ENCODE measurements around the gene SLF1. TPM values are rescaled to one million over a fixed set of nuclear protein-coding genes. Genes with fewer than 3 reads are reported as not detected.

The SLF1 gene
- total RNA-seq, 1 donor from 2014 or later, result 2.7 TPM

DNA sequence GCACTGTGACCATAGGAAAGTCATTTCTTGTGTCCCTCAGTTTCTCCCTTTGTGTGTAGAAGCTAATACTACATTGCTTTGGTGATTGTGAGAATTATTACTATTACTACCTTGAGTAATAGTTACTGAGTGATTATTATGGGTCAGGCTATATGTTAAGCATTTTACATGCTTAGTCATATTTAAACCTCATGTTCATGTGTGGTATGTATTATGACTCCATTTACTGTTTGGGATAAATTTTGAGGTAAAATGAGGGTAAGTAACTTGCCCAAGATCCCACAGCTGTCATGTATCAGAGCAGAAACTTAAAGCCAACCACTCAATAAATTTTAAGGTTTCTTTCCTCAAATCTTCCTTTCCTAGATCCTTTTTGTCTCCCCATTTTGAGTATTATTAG is 28.3 kb downstream of the SLF1 start:
- H3K27me3 ChIP-seq (ENCODE audit: control insufficient read depth, insufficient read depth, low read length), result no peaks in the 10 kb centered on the region
- no peak for DNase-seq (ENCODE audit: low read depth)
- H3K4me3 ChIP-seq (ENCODE audit: low read depth, low read length), result no peak overlapping the region
- TF ChIP-seq, protein P1, sequence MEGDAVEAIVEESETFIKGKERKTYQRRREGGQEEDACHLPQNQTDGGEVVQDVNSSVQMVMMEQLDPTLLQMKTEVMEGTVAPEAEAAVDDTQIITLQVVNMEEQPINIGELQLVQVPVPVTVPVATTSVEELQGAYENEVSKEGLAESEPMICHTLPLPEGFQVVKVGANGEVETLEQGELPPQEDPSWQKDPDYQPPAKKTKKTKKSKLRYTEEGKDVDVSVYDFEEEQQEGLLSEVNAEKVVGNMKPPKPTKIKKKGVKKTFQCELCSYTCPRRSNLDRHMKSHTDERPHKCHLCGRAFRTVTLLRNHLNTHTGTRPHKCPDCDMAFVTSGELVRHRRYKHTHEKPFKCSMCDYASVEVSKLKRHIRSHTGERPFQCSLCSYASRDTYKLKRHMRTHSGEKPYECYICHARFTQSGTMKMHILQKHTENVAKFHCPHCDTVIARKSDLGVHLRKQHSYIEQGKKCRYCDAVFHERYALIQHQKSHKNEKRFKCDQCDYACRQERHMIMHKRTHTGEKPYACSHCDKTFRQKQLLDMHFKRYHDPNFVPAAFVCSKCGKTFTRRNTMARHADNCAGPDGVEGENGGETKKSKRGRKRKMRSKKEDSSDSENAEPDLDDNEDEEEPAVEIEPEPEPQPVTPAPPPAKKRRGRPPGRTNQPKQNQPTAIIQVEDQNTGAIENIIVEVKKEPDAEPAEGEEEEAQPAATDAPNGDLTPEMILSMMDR (IDR thresholded peaks at IDR 0.05; ENCODE audit: insufficient read depth, low read length, poor library complexity, severe bottlenecking), result no peak
- no peaks in the 10 kb centered on the region for H3K36me3 ChIP-seq (ENCODE audit: control insufficient read depth, insufficient read depth, low read length)

DNA sequence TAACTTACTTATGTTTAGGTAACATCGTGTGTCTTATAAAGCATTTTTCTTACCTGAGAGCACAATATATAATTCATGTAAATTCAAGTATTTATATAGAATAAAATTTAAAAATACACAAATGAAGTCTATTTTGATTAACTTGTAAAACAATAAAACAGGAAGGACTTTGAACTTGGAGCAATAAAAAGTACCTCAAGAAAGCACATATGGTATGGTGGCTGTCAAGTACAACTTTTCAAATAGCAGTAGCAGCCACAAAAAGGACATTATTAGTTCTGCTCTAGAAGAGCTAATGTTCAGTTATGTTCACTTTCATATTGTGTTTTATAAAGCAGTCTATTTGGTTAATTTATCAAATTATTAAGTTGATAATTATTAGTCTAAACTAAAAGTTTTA is 31.4 kb downstream of the SLF1 start:
- no peak overlapping the region for H3K4me3 ChIP-seq (ENCODE audit: low read depth, low read length)
- DNase-seq (ENCODE audit: low read depth), result no peak
- TF ChIP-seq, protein P1 (IDR thresholded peaks at IDR 0.05; ENCODE audit: insufficient read depth, low read length, poor library complexity, severe bottlenecking), result no peak
- H3K36me3 ChIP-seq (ENCODE audit: control insufficient read depth, insufficient read depth, low read length), result no peaks in the 10 kb centered on the region
- no peaks in the 10 kb centered on the region for H3K27me3 ChIP-seq (ENCODE audit: control insufficient read depth, insufficient read depth, low read length)

DNA sequence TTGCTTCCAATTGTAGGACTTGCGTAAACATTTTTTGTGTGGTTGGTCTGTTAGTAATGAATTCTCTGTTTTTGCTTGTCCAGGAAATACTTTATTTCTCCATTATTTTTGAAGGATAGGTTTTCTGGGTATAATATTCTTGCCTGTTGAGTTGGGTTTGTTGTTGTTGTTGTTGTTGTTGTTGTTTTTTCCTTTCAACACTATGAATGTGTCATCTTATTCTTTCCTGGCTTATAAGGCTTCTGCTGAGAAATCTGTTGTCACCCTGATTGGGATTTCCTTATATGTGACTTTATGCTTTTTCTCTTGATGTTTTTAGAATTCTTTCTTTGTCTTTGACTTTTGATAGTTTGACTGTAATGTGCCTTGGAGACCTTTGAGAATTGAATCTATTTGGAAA is 39.8 kb downstream of the SLF1 start:
- no peak for DNase-seq (ENCODE audit: low read depth)
- H3K4me3 ChIP-seq (ENCODE audit: low read depth, low read length), result no peak overlapping the region
- H3K36me3 ChIP-seq (ENCODE audit: control insufficient read depth, insufficient read depth, low read length), result no peaks in the 10 kb centered on the region
- H3K27me3 ChIP-seq (ENCODE audit: control insufficient read depth, insufficient read depth, low read length), result no peaks in the 10 kb centered on the region
- TF ChIP-seq, protein P1 (IDR thresholded peaks at IDR 0.05; ENCODE audit: insufficient read depth, low read length, poor library complexity, severe bottlenecking), result no peak

GRCh38 chr5:94660506-94660905 is 42.0 kb downstream of the SLF1 start:
- H3K4me3 ChIP-seq (ENCODE audit: low read depth, low read length), result no peak overlapping the region
- TF ChIP-seq, protein P1 (IDR thresholded peaks at IDR 0.05; ENCODE audit: insufficient read depth, low read length, poor library complexity, severe bottlenecking), result no peak
- no peaks in the 10 kb centered on the region for H3K36me3 ChIP-seq (ENCODE audit: control insufficient read depth, insufficient read depth, low read length)
- H3K27me3 ChIP-seq (ENCODE audit: control insufficient read depth, insufficient read depth, low read length), result no peaks in the 10 kb centered on the region
- no peak for DNase-seq (ENCODE audit: low read depth)

- H3K36me3 ChIP-seq (ENCODE audit: control insufficient read depth, insufficient read depth, low read length), result no peaks in the 10 kb centered on the region
- TF ChIP-seq, protein P1 (IDR thresholded peaks at IDR 0.05; ENCODE audit: insufficient read depth, low read length, poor library complexity, severe bottlenecking), result no peak
- H3K27me3 ChIP-seq (ENCODE audit: control insufficient read depth, insufficient read depth, low read length), result no peaks in the 10 kb centered on the region
- H3K4me3 ChIP-seq (ENCODE audit: low read depth, low read length), result no peak overlapping the region
- DNase-seq (ENCODE audit: low read depth), result no peak
These were observed 42.6 kb downstream of the SLF1 start for GRCh38 chr5:94661086-94661485.

DNA sequence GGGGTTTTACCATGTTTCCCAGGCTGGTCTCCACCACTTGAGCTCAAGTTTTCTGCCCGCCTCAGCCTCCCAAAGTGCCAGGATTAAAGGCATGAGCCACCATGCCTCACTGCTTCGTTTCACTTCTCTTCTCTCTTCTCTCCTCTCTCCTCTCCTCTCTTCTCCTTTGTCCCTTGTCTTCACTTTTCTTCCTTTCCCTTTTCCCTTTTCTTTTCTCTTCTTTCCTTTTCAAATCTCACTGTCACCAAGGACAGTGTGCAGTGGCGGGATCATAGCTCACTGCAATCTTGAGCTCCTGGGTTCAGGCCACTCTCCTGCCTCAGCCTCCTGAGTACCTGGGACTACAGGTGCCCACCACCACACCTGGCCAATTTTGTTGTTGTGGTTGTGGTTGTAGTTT is 49.5 kb downstream of the SLF1 start:
- no peak for DNase-seq (ENCODE audit: low read depth)
- Histone ChIP-seq H3K4me3 (ENCODE audit: low read depth, low read length) (no peak overlapping the region), H3K36me3 (ENCODE audit: control insufficient read depth, insufficient read depth, low read length) (no peaks in the 10 kb centered on the region), H3K27me3 (ENCODE audit: control insufficient read depth, insufficient read depth, low read length) (no peaks in the 10 kb centered on the region)
- TF ChIP-seq, protein P1 (IDR thresholded peaks at IDR 0.05; ENCODE audit: insufficient read depth, low read length, poor library complexity, severe bottlenecking), result no peak

All from kidney epithelial cell (primary cell).